ENCODE measurements around the gene KIF7.
"Not testable (repeated sequence)": the region's sequence is repeated elsewhere in the genome, so short reads cannot be mapped to it uniquely, and the experiment has no call there.

Gene KIF7

DNA sequence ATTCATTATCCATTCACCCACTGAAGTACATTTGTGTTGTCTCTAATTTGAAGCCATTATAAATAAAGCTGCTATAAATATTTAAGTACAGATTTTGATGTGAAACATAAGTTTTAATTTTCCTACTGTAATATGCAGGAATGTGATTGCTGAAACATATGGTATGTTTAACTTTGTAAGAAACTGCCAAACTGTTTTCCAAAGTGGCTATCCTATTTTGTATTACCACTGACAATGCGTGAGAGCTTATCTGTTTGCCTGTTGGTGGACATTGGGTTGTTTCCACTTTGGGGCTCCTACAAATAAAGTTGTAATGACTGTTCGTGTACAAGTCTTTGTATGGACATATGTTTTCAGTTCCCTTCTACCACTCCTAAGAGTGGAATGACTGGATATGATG is 37.8 kb upstream of the KIF7 start:
- Histone ChIP-seq H3K4me2 (ENCODE audit: low read length) (no peak overlapping the region), H3K9me3 (ENCODE audit: control insufficient read depth, low read length) (no peaks in the 10 kb centered on the region), H3K4me1 (peaks cover 2% of the 10 kb centered on the region), H3K79me2 (peaks cover 4% of the 10 kb centered on the region), H3K9ac (no peak overlapping the region), H3K27me3 (ENCODE audit: control insufficient read depth, insufficient read depth, low read length) (no peaks in the 10 kb centered on the region), H3K4me3 (ENCODE audit: low read depth, low read length) (no peak overlapping the region), H2AFZ (no peak overlapping the region), H3K36me3 (ENCODE audit: control insufficient read depth, insufficient read depth, low read length) (no peaks in the 10 kb centered on the region), H3K27ac (no peak overlapping the region)
- TF ChIP-seq, protein P1, sequence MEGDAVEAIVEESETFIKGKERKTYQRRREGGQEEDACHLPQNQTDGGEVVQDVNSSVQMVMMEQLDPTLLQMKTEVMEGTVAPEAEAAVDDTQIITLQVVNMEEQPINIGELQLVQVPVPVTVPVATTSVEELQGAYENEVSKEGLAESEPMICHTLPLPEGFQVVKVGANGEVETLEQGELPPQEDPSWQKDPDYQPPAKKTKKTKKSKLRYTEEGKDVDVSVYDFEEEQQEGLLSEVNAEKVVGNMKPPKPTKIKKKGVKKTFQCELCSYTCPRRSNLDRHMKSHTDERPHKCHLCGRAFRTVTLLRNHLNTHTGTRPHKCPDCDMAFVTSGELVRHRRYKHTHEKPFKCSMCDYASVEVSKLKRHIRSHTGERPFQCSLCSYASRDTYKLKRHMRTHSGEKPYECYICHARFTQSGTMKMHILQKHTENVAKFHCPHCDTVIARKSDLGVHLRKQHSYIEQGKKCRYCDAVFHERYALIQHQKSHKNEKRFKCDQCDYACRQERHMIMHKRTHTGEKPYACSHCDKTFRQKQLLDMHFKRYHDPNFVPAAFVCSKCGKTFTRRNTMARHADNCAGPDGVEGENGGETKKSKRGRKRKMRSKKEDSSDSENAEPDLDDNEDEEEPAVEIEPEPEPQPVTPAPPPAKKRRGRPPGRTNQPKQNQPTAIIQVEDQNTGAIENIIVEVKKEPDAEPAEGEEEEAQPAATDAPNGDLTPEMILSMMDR (IDR thresholded peaks at IDR 0.05): no peak

DNA sequence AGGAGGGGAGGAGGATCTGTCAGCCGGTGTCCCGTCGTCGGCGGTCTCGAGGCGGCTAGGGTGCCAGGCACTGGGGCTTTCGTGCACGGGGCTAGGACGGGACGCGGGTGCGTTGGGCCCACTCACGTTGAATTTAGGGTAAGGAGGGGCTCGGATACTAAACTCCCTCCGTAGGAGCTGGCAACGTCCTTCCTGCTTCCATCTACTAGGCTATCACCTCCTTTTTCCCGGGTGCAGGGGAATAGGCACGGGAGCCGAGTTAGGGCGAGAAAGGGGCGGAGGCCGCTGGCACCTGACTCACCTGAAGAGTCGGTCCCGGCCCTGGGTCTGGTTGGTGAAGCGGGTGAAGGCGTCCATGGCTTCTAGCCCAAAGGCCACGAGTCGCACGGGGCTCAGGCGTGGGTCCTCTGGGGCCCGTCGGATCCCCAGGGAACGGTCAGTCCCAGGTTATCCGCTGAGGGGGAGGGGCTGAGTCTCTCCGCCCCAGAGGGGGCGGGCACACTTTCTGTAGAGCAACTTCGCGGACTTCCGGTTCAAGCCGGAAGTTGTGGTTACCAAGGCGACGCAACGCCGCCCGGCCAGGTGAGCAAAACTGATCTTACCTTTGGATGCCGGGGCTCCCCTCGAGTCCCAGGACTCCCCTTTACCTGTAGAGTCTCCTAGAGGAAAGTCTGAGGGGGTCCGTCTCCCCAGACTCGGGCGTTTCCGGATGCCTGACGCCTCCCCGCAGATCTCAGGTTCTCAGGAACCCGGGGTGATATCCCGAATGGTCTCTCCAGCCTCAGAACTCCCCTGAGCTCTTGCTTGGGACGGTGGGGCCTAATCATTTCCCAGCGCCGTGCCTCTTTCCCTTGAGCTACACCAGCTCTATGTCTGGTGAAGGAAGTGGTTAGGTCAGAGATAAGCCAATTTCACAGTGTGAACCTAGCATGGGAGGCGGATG is 35.3 kb upstream of the KIF7 start, which contains the start of the genes PEX11A and WDR93:
Gene PEX11A (minus strand): TSS at position 479 of the 943 bp plus-strand sequence. CDS start 122 bp downstream, at position 357.
Gene WDR93 (plus strand): TSS at position 536 of the 943 bp plus-strand sequence. CDS start 10,936 bp downstream, outside the sequence.
- TF ChIP-seq, protein P1 (IDR thresholded peaks at IDR 0.05): no peak
- Histone ChIP-seq H3K9ac (peak within 1 kb of the TSS; percentile 28), H3K9me3 (ENCODE audit: control insufficient read depth, low read length) (no peaks in the 10 kb centered on the region), H3K36me3 (ENCODE audit: control insufficient read depth, insufficient read depth, low read length) (no peaks in the 10 kb centered on the region), H3K79me2 (peaks cover 4% of the 10 kb centered on the region), H3K4me1 (peaks cover 2% of the 10 kb centered on the region), H3K4me3 (ENCODE audit: low read depth, low read length) (peak within 1 kb of the TSS; percentile 91), H3K27me3 (ENCODE audit: control insufficient read depth, insufficient read depth, low read length) (no peaks in the 10 kb centered on the region), H3K4me2 (ENCODE audit: low read length) (peak within 1 kb of the TSS; percentile 88), H2AFZ (peak within 1 kb of the TSS; percentile 85), H3K27ac (peak within 1 kb of the TSS; percentile 29)

DNA sequence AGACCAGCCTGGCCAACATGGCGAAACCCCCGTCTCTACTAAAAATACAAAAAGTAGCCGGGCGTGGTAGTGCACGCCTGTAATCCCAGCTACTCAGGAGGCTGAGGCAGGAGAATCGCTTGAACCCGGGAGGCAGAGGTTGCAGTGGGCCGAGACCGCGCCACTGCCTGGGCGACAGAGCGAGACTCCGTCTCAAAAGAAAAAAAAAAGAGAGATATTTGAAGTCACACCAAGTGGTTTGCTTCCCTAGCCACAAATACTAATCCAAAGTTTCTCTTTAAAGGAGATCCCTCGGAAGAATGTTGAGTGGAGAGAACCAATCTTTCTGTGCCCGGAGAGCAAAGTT is 34.6 kb upstream of the KIF7 start:
- Histone ChIP-seq H3K4me3 (ENCODE audit: low read depth, low read length) (peak overlapping the region; percentile 91), H3K4me2 (ENCODE audit: low read length) (peak overlapping the region; percentile 88), H2AFZ (peak overlapping the region; percentile 85)
- not testable (repeated sequence) for H3K27ac ChIP-seq; H3K9me3 ChIP-seq (ENCODE audit: control insufficient read depth, low read length); H3K36me3 ChIP-seq (ENCODE audit: control insufficient read depth, insufficient read depth, low read length); H3K79me2 ChIP-seq; H3K9ac ChIP-seq; H3K27me3 ChIP-seq (ENCODE audit: control insufficient read depth, insufficient read depth, low read length); H3K4me1 ChIP-seq

DNA sequence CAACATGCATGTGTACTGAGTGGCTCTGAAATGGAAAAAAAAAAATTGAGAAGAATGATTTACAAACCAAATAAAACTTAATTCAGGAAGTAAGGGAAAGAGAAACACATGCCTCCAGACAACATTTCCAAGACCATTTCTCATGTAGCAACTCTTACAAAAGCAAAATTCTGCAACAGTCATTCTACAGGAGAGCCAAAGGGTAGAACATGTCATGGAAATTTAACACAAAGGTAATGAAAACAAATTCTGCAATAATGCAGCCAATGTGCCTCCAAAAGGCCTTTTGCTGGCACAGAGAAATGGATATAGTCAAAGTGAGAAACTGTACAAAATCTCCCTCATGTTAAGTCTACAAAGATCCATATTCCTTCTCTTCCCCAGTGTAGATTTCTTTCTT is 31.3 kb upstream of the KIF7 start:
- Histone ChIP-seq H3K9ac (no peak overlapping the region), H3K9me3 (ENCODE audit: control insufficient read depth, low read length) (no peaks in the 10 kb centered on the region), H3K79me2 (peaks cover 4% of the 10 kb centered on the region), H3K27ac (no peak overlapping the region), H3K4me3 (ENCODE audit: low read depth, low read length) (no peak overlapping the region), H3K4me2 (ENCODE audit: low read length) (no peak overlapping the region), H3K36me3 (ENCODE audit: control insufficient read depth, insufficient read depth, low read length) (no peaks in the 10 kb centered on the region), H2AFZ (no peak overlapping the region), H3K4me1 (no peaks in the 10 kb centered on the region), H3K27me3 (ENCODE audit: control insufficient read depth, insufficient read depth, low read length) (no peaks in the 10 kb centered on the region)
- TF ChIP-seq, protein P1 (IDR thresholded peaks at IDR 0.05): no peak

DNA sequence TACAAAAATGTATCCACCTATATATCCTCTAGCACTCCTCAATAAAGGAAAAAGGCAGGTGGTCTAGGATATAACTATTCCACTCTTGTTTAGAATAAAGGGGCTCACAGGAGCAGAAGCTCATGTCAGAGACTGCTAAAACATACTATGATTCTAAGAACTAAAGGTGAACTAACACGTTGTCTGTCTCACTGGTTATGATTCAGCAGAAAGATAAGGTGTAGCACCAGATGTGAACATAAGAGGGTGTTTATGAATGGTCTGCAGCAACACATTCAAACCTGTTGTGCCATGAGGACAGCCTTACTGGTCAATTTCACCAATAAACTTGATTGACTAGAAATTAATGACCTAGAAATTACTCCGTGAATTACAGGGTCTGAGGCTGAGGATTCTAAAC is 30.7 kb upstream of the KIF7 start:
- Histone ChIP-seq H2AFZ (no peak overlapping the region), H3K79me2 (peaks cover 4% of the 10 kb centered on the region), H3K27ac (no peak overlapping the region), H3K4me3 (ENCODE audit: low read depth, low read length) (no peak overlapping the region), H3K9ac (no peak overlapping the region), H3K9me3 (ENCODE audit: control insufficient read depth, low read length) (no peaks in the 10 kb centered on the region), H3K4me2 (ENCODE audit: low read length) (no peak overlapping the region), H3K4me1 (peaks cover 5% of the 10 kb centered on the region), H3K27me3 (ENCODE audit: control insufficient read depth, insufficient read depth, low read length) (no peaks in the 10 kb centered on the region), H3K36me3 (ENCODE audit: control insufficient read depth, insufficient read depth, low read length) (no peaks in the 10 kb centered on the region)
- TF ChIP-seq, protein P1 (IDR thresholded peaks at IDR 0.05): no peak
